SK-N-MC (cell line): ENCODE results near the gene SCRN2.

Experiments used
- DNase-seq: peaks from one replicate; pipeline ENCODE4 v3.0.0-alpha.2; 2011; ENCODE audit warnings: low read depth, low spot score
- H3K27ac ChIP-seq: fragments of 200-600 bp; sonication (generic); 2 replicates; pipeline ENCODE4 v1.5.1; 2016; ENCODE audit warnings: mixed run types
- H3K36me3 ChIP-seq: fragments of 200-600 bp; sonication (generic); 2 replicates; pipeline ENCODE4 v1.6.1; 2017; ENCODE audit warnings: antibody characterized with exemption, low read length, mixed read lengths; ENCODE audit not compliant: insufficient read depth
- H3K4me3 ChIP-seq: fragments of 200-600 bp; sonication (generic); 2 replicates; pipeline ENCODE4 v1.5.1; 2016
- H3K9ac ChIP-seq: fragments of 200-600 bp; sonication (generic); 2 replicates; pipeline ENCODE4 v1.8.0; 2017; ENCODE audit warnings: mixed run types, mixed read lengths; ENCODE audit not compliant: insufficient read length
- H3K9me3 ChIP-seq: fragments of 200-600 bp; sonication (generic); 2 replicates; pipeline ENCODE4 v1.6.1; 2017; ENCODE audit warnings: low read depth, mild to moderate bottlenecking, antibody characterized with exemption, low read length, moderate library complexity, mixed read lengths
- EZH2 ChIP-seq: fragments of 200-600 bp; sonication (generic); IDR thresholded peaks from one replicate; pipeline ENCODE4 v1.6.1; 2017; ENCODE audit warnings: antibody characterized with exemption
- FOXP2 ChIP-seq: optimal IDR thresholded peaks from 2 replicates; pipeline ENCODE3; 2011; ENCODE audit warnings: mild to moderate bottlenecking, moderate library complexity; ENCODE audit not compliant: insufficient read depth; ENCODE audit errors: extremely low read length, control extremely low read depth
- POLR2AphosphoS5 ChIP-seq: IDR thresholded peaks from 2 replicates; pipeline ENCODE4 v1.6.1; 2012; ENCODE audit warnings: mild to moderate bottlenecking, low read depth, low read length, borderline replicate concordance

SCRN2 gene

DNA sequence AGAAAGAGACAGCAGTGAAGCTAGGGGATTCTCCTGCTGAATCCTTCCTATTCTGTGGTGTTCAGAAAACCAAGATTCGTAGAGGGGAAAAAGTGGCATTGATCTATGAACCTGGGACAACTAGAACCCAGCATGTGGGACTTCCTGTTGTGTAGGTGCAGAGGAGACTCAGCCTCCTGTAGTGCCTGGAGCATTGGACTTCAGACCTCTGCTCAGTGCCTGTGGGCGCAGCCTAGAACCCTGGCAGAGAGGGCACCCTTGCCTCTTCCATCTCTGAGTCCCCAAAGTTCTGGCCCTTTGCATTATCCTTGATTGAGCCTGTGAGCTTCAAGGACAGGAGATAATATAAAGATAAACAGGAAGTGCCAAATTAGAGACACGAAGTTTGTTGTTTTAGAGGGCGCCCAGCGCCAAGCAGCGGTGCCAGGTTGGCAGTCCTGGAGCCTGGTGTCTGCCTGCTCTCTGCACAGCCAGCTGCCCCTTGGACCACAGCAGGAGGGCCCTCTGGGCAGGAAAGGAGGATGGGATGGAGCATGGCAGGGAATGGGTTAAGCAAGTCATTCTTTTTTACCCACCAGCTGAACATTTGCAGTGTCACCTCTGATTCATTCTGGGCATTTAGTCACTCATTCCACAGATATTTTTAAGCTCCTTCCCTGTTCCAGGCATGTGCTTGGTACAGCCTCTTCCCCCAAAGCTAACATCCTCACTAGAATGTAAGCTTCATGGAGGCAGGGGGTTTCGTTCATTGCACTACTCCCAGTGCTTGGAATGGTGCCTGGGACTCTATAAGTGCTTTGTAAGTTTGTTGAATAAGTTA, 21.8 kb upstream of the SCRN2 start:
- no peak overlapping the region for H3K27ac ChIP-seq
- H3K9ac ChIP-seq = no peak overlapping the region
- no peak overlapping the region for H3K4me3 ChIP-seq
- H3K36me3 ChIP-seq = no peaks in the 10 kb centered on the region
- TF ChIP-seq POLR2AphosphoS5 (no peak), FOXP2 (no peak), EZH2 (no peak)
- no peak for DNase-seq
- no peaks in the 10 kb centered on the region for H3K9me3 ChIP-seq

DNA sequence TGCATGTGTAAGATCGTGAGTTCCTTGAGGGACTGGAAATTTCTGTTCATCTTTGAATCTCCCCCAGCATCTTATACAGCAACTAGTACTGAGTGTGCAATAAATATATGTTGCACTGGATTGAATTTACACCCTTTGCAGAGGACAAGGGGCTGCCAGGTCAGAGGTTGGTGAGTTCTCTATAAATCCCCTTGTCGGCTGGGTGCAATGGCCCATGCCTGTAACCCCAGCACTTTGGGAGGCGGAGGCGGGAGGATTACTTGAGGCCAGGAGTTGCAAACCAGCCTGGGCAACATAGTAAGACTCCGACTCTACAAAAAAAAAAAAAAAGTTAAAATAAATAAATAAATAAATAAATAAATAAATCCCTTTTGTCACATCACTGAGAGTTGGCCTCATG, 19.3 kb upstream of the SCRN2 start:
- H3K9me3 ChIP-seq = no peaks in the 10 kb centered on the region
- no peaks in the 10 kb centered on the region for H3K36me3 ChIP-seq
- DNase-seq = no peak
- TF ChIP-seq POLR2AphosphoS5 = no peak
- no peak for TF ChIP-seq EZH2
- no peak for TF ChIP-seq FOXP2
- H3K4me3 ChIP-seq = no peak overlapping the region
- H3K9ac ChIP-seq = no peak overlapping the region
- no peak overlapping the region for H3K27ac ChIP-seq

DNA sequence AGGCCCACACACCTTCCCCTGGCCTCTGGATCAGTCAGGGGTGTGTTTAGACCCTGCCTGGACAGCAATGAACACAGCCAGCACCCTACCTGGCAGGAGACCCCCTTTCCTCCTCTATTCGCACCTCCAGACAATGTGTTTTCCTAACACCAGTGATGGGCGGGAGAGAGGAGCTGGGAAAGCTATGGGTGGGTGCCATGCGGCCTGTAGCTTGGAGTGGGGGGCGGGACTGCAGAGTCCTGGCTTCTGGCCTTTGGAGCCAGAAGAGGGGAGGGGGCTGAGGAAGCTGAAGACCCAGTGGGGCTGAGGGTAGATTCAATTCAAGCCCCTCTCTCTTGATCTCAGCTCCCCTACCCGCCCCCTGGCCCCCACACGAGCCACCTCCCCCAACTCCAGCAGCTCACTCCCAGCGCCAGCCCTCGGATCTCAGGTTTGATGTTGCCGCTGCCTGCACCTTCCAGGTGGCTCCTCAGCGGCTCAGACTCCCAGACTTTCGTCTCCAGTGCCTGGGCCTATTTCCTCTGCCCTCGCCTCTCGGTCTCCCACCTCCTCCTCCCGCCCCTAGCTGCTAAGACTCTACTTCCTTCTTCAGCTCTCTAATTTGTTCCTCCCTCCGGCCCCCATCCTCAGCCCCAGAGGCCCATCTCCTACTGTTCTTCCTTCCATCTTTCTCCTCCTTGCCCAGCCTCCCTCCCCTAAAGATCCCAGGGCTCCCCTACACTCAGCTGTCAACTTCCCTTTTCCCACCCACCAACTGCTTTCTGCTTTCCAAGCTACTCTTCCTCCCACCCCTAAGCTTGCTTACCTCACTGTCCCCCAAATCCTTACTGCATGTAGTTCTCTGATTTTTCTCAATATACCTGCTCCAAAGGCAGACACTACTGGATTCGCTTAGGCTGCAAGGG, 16.7 kb upstream of the SCRN2 start:
- no peaks in the 10 kb centered on the region for H3K36me3 ChIP-seq
- H3K9ac ChIP-seq = no peak overlapping the region
- H3K4me3 ChIP-seq = no peak overlapping the region
- TF ChIP-seq POLR2AphosphoS5 = no peak
- TF ChIP-seq FOXP2 = no peak
- TF ChIP-seq EZH2 = no peak
- H3K27ac ChIP-seq = no peak overlapping the region
- H3K9me3 ChIP-seq = no peaks in the 10 kb centered on the region
- no peak for DNase-seq

DNA sequence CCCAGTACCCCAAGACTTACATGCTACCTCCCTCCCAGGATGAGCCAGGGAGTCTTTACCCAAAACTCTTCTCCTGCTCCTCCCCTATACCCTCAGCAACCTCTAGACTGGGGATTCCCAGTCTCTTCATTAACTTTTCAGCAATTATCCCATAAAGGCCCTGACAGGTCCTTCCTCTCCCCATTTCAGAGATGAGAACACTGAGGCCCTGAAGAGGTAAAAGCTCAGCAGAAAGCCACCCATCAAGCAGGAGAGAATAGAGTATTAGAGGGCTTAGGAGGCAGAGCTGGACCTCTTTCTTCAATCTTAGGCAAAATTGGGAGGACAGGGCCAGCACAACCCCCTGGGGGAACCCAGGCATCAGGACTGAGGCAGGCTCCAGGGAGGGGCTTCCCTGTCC, 15.8 kb upstream of the SCRN2 start:
- Histone ChIP-seq H3K9me3 (no peaks in the 10 kb centered on the region), H3K36me3 (no peaks in the 10 kb centered on the region), H3K27ac (no peak overlapping the region), H3K9ac (no peak overlapping the region), H3K4me3 (no peak overlapping the region)
- no peak for DNase-seq
- TF ChIP-seq POLR2AphosphoS5 (no peak), EZH2 (no peak), FOXP2 (no peak)

DNA sequence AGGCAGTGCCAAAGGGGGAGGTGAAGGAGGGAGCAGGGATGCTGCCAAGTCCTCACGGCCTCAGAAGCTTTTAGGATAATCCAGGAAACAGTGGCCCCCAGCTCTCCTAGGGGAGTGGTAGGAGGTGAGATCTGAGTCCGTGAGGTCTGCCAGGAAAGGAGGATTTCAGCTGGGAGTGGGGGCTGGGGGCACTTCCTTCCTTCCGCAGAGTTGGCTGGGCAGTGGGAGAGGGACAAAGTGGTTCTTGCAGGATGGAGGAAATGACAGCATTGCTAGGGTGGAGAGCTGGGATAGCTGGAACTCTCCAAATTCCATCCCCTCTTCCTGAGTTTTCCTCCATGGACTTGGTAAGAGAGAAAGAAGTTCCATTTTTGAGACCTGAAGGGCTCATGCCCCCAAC, 14.7 kb upstream of the SCRN2 start:
- Histone ChIP-seq H3K9me3 (no peaks in the 10 kb centered on the region), H3K36me3 (no peaks in the 10 kb centered on the region), H3K9ac (no peak overlapping the region), H3K27ac (no peak overlapping the region), H3K4me3 (no peak overlapping the region)
- no peak for DNase-seq
- no peak for TF ChIP-seq POLR2AphosphoS5
- TF ChIP-seq EZH2 = no peak
- no peak for TF ChIP-seq FOXP2

DNA sequence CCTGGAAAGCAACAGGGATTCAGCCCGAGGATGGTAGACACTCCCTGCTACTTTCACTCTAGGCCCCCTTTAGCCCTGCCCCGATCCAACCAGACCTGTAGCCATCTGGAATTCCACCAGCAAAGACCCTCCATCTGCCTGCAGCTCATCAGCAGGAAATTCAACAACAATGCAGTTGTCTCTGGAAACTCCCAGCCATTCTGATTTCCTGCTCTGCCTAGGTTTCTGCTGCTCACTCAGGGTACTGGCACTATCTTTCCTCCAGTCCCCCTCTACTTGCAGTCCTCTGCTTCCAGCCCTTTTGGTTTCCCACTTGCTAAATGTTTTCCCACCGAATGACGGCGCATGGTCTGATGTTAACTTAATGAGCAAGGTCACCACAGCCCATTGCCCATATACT, 12.5 kb upstream of the SCRN2 start:
- DNase-seq = no peak
- Histone ChIP-seq H3K9ac (no peak overlapping the region), H3K9me3 (no peaks in the 10 kb centered on the region), H3K4me3 (no peak overlapping the region), H3K36me3 (no peaks in the 10 kb centered on the region), H3K27ac (no peak overlapping the region)
- no peak for TF ChIP-seq EZH2
- no peak for TF ChIP-seq POLR2AphosphoS5
- TF ChIP-seq FOXP2 = no peak

DNA sequence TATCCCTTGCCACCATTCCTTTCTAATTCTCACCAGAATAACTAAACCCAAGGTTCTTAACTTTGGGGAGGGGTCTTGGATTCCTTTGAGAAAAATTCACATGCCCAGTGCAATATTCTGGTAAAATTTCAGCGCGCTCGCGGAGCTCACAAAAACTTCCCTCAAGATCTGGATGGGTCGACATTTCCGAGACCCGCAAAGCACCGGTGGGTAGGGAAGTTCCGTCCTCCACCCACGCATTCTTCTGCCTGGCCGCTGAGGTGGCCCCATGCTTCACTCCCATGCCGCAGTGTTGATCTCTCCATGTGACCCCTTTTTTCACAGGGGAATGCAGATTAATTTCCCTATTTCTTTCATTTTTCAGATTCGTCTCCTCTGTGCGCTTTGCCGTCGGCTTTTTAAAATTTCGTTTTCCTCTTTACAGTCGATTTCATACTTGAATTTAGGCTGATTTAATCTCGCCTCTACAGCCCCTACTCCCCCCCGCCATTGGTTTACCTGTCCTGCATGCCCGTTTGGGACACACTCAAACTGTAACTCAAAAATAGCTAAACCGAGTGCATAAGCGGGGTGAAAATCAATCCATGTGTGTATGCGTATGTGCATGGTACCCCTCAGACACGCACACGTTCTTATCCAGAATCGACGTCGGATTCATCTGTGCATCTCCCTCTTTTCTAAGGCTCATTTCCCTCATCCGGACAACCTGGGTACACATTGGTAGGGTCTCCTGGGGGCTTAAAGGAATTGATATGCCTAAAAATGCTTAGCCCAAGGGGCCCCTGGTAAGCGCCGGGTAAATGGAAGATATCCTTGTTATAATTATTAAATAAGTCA, 11.3 kb upstream of the SCRN2 start:
- H3K36me3 ChIP-seq = no peaks in the 10 kb centered on the region
- no peak overlapping the region for H3K9ac ChIP-seq
- TF ChIP-seq FOXP2 (no peak), EZH2 (peak; percentile 93), POLR2AphosphoS5 (no peak)
- no peak overlapping the region for H3K27ac ChIP-seq
- DNase-seq = no peak
- no peaks in the 10 kb centered on the region for H3K9me3 ChIP-seq
- H3K4me3 ChIP-seq = no peak overlapping the region

DNA sequence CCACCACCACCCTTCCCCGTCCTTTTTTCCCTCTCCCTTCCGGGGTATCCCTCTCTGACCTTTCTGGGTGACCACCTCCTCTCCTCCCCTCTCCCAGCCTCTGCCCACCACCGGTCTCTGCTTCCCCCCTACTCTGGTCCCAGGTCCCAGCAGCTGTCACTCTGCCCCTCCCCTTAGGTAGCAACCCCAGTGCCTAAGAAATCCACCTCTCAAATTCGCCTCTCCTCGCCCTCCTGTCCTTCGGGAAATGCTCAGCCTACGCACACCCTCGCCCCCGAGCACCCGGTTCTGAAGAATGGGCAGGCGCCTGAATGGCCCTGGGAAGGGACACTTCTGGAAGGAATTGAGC, 10.7 kb upstream of the SCRN2 start:
- H3K36me3 ChIP-seq = no peaks in the 10 kb centered on the region
- TF ChIP-seq FOXP2 (no peak), POLR2AphosphoS5 (no peak), EZH2 (no peak)
- H3K9ac ChIP-seq = no peak overlapping the region
- no peak for DNase-seq
- H3K27ac ChIP-seq = no peak overlapping the region
- no peaks in the 10 kb centered on the region for H3K9me3 ChIP-seq
- no peak overlapping the region for H3K4me3 ChIP-seq
